ENCODE measurements around the gene MYOZ2.
"Not testable (repeated sequence)": the region's sequence is repeated elsewhere in the genome, so short reads cannot be mapped to it uniquely, and the experiment has no call there.

The MYOZ2 gene

DNA sequence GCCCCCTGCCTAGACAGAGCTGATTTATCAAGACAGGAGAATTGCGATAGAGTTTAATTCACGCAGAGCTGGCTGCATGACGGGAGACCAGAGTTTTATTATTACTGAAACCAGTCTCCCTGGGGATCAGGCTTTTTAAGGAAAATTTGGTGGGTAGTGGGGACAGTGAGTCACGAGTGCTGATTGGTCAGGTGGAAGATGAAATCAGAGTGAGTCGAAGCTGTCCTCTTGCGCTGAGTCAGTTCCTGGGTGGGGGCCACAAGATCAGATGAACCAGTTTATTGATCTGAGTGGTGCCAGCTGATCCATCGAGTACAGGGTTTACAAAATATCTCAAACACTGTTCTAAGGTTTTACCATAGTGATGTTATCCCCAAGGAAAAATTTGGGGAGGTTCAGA is 36.6 kb downstream of the MYOZ2 start:
- H3K9ac ChIP-seq, result no peak overlapping the region
- H3K27ac ChIP-seq, result no peak overlapping the region
- TF ChIP-seq, protein P1, sequence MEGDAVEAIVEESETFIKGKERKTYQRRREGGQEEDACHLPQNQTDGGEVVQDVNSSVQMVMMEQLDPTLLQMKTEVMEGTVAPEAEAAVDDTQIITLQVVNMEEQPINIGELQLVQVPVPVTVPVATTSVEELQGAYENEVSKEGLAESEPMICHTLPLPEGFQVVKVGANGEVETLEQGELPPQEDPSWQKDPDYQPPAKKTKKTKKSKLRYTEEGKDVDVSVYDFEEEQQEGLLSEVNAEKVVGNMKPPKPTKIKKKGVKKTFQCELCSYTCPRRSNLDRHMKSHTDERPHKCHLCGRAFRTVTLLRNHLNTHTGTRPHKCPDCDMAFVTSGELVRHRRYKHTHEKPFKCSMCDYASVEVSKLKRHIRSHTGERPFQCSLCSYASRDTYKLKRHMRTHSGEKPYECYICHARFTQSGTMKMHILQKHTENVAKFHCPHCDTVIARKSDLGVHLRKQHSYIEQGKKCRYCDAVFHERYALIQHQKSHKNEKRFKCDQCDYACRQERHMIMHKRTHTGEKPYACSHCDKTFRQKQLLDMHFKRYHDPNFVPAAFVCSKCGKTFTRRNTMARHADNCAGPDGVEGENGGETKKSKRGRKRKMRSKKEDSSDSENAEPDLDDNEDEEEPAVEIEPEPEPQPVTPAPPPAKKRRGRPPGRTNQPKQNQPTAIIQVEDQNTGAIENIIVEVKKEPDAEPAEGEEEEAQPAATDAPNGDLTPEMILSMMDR (IDR thresholded peaks at IDR 0.05), result no peak

DNA sequence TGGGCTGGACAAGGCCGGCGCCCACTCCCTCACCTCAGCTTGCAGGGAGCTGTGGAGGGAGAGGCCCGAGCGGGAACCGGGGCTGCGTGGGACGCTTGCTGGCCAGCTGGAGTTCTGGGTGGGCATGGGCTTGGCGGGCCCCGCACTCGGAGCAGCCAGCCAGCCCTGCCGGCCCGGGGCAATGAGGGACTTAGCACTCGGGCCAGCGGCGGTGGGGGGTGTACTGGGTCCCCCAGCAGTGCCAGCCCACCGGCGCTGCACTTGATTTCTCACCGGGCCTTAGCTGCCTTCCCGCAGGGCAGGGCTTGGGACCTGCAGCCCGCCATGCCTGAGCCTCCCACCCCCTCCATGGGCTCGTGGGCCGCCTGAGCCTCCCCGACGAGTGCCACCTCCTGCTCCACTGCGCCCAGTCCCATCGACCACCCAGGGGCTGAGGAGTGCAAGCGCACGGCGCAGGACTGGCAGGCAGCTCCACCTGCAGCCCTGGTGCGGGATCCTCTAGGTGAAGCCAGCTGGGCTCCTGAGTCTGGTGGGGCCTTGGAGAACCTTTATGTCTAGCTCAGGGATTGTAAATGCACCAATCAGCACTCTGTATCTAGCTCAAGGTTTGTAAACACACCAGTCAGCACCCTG is 38.2 kb downstream of the MYOZ2 start:
- H3K79me2 ChIP-seq; H3K36me3 ChIP-seq (ENCODE audit: control insufficient read depth, insufficient read depth, low read length); H3K27ac ChIP-seq; H2AFZ ChIP-seq; H3K9ac ChIP-seq; H3K4me2 ChIP-seq (ENCODE audit: low read length); H3K27me3 ChIP-seq (ENCODE audit: control insufficient read depth, insufficient read depth, low read length); H3K4me1 ChIP-seq; H3K4me3 ChIP-seq (ENCODE audit: low read depth, low read length); H3K9me3 ChIP-seq (ENCODE audit: control insufficient read depth, low read length): not testable (repeated sequence)

More for the DNA sequence above, 36.6 kb downstream of the MYOZ2 start:
- Histone ChIP-seq H2AFZ (no peak overlapping the region), H3K9me3 (ENCODE audit: control insufficient read depth, low read length) (no peaks in the 10 kb centered on the region), H3K4me1 (no peaks in the 10 kb centered on the region), H3K27me3 (ENCODE audit: control insufficient read depth, insufficient read depth, low read length) (no peaks in the 10 kb centered on the region), H3K79me2 (no peaks in the 10 kb centered on the region), H3K4me3 (ENCODE audit: low read depth, low read length) (no peak overlapping the region), H3K4me2 (ENCODE audit: low read length) (no peak overlapping the region), H3K36me3 (ENCODE audit: control insufficient read depth, insufficient read depth, low read length) (no peaks in the 10 kb centered on the region)

DNA sequence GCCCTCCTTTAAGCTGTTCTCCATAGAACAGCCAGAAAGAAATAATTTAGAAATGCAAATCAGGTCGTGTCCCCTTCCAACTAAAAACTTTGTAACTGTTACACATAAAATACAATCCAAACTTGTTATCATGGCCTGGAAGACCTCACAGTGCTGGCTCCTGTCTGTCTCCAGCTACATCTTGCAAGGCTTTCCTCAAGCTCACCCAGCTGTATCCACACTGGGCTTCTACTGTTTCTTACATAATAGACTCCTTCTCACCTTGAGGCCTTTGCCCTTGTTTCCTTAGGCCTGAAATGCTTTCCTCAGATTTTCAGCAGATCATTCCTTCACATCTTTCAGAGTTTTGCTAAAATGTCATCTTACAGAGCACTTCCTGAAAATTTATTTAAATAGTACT is 43.4 kb downstream of the MYOZ2 start:
- Histone ChIP-seq H3K4me3 (ENCODE audit: low read depth, low read length) (no peak overlapping the region), H3K4me2 (ENCODE audit: low read length) (no peak overlapping the region), H2AFZ (no peak overlapping the region), H3K9me3 (ENCODE audit: control insufficient read depth, low read length) (no peaks in the 10 kb centered on the region), H3K27me3 (ENCODE audit: control insufficient read depth, insufficient read depth, low read length) (no peaks in the 10 kb centered on the region), H3K36me3 (ENCODE audit: control insufficient read depth, insufficient read depth, low read length) (no peaks in the 10 kb centered on the region), H3K4me1 (no peaks in the 10 kb centered on the region), H3K79me2 (no peaks in the 10 kb centered on the region), H3K9ac (no peak overlapping the region), H3K27ac (no peak overlapping the region)
- TF ChIP-seq, protein P1 (IDR thresholded peaks at IDR 0.05), result no peak

DNA sequence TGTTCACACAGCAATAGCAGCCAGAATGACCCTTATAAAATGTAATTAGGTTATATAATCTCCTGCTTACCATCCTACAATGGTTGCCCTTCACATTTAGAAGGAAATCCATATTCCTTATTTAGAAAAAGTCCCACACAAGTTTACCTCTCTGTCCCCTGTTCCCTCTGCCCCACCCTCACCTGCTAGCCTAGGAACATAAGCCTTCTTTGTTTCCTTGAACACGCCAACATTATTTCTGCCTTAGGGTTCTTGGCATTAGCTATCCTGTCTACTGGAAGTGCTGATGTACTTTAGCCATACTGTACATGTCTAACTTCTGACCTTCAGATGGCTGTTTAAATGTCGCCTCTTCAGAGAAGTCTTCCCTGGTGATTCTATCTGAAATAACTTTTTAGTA is 48.5 kb downstream of the MYOZ2 start:
- H3K4me3 ChIP-seq (ENCODE audit: low read depth, low read length), result no peak overlapping the region
- H3K27ac ChIP-seq, result no peak overlapping the region
- no peak overlapping the region for H3K4me2 ChIP-seq (ENCODE audit: low read length)
- no peaks in the 10 kb centered on the region for H3K36me3 ChIP-seq (ENCODE audit: control insufficient read depth, insufficient read depth, low read length)
- no peaks in the 10 kb centered on the region for H3K79me2 ChIP-seq
- no peak overlapping the region for H3K9ac ChIP-seq
- H3K9me3 ChIP-seq (ENCODE audit: control insufficient read depth, low read length), result no peaks in the 10 kb centered on the region
- TF ChIP-seq, protein P1 (IDR thresholded peaks at IDR 0.05), result no peak
- H3K4me1 ChIP-seq, result no peaks in the 10 kb centered on the region
- H2AFZ ChIP-seq, result no peak overlapping the region
- no peaks in the 10 kb centered on the region for H3K27me3 ChIP-seq (ENCODE audit: control insufficient read depth, insufficient read depth, low read length)

DNA sequence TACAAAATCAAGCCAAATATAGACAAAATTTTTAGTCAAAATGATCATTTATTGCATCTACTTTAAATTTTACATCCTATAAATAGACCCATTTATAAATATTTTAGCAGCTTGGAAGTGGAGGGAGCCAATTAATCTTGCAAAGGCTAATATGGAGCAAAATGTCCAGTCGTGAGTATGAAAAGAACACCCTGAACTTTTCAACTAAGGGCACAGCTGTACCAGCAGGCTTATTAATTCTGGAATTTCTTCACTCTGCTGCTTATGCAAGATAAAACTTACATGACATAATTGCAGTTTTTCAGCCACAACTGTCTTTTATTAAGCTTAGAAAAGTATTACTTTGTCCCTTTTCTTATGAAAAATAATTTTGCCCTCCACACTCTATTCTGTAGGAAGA is 54.0 kb downstream of the MYOZ2 start:
- Histone ChIP-seq H3K36me3 (ENCODE audit: control insufficient read depth, insufficient read depth, low read length) (no peaks in the 10 kb centered on the region), H3K4me2 (ENCODE audit: low read length) (no peak overlapping the region), H3K79me2 (no peaks in the 10 kb centered on the region), H2AFZ (no peak overlapping the region), H3K27me3 (ENCODE audit: control insufficient read depth, insufficient read depth, low read length) (no peaks in the 10 kb centered on the region), H3K9ac (no peak overlapping the region), H3K27ac (no peak overlapping the region), H3K9me3 (ENCODE audit: control insufficient read depth, low read length) (no peaks in the 10 kb centered on the region), H3K4me3 (ENCODE audit: low read depth, low read length) (no peak overlapping the region), H3K4me1 (no peaks in the 10 kb centered on the region)
- TF ChIP-seq, protein P1 (IDR thresholded peaks at IDR 0.05), result no peak

All from parathyroid adenoma (tissue), 2 donors.